K562 (cell line): ENCODE measurements around the gene ZFYVE28. TPM values are rescaled to one million over a fixed set of nuclear protein-coding genes. Genes with fewer than 3 reads are reported as not detected.

Experiments used
- HDAC1 ChIP-seq, 2 experiments: fragments of 450-650 bp; IDR thresholded peaks; 2 replicates each; pipeline ENCODE4 v1.6.1; 2016 to 2017; ENCODE audit warnings: inconsistent platforms in 1 of 2, mild to moderate bottlenecking in 1 of 2, moderate library complexity in 1 of 2
- ILF3 ChIP-seq: fragments of 450-650 bp; IDR thresholded peaks from 2 replicates; pipeline ENCODE4 v1.6.1; 2018; ENCODE audit warnings: antibody characterized with exemption, mild to moderate bottlenecking, moderate library complexity, borderline replicate concordance
- NFIC ChIP-seq: fragments of 450-650 bp; IDR thresholded peaks from 2 replicates; pipeline ENCODE4 v1.6.1; 2017; ENCODE audit warnings: mild to moderate bottlenecking, inconsistent platforms
- PCBP1 ChIP-seq: fragments of 200-400 bp; formaldehyde crosslinking; IDR thresholded peaks from 2 replicates; pipeline ENCODE4 v1.6.1; 2018; ENCODE audit warnings: mild to moderate bottlenecking, low read depth, low read length; ENCODE audit not compliant: poor library complexity, severe bottlenecking
- PHTF2 ChIP-seq: fragments of 250-450 bp; sonication (Bioruptor Pico); IDR thresholded peaks from 2 replicates; pipeline ENCODE4 v1.5.0; 2021; ENCODE audit warnings: mild to moderate bottlenecking
- POLR3A ChIP-seq: IDR thresholded peaks from 2 replicates; pipeline ENCODE4 v1.6.1; 2011; ENCODE audit warnings: borderline replicate concordance, mild to moderate bottlenecking, moderate library complexity; ENCODE audit not compliant: insufficient read length, insufficient read depth; ENCODE audit errors: extremely low read depth
- PRMT5 ChIP-seq: sonication (generic); formaldehyde crosslinking; IDR thresholded peaks from 2 replicates; pipeline ENCODE4 v1.5.0; 2020; ENCODE audit warnings: missing genetic modification reagents
- SNIP1 ChIP-seq: fragments of 450-650 bp; IDR thresholded peaks from 2 replicates; pipeline ENCODE4 v1.7.1; 2017; ENCODE audit warnings: low read depth, mild to moderate bottlenecking
- SREBF2 ChIP-seq: sonication (generic); formaldehyde crosslinking; IDR thresholded peaks from 2 replicates; pipeline ENCODE4 v1.4.0; 2020; ENCODE audit warnings: mild to moderate bottlenecking, missing genetic modification reagents
- XRCC5 ChIP-seq: fragments of 200-400 bp; formaldehyde crosslinking; IDR thresholded peaks from 2 replicates; pipeline ENCODE4 v1.6.1; 2017; ENCODE audit warnings: low read depth, mild to moderate bottlenecking, low read length
- polyA plus RNA-seq, 8 experiments: library from polyadenylated mRNA; depleted of rRNA in 4 of 8; stranded (reverse) in 5 of 8; unstranded in 3 of 8; fragments of >200 nt; fragmentation: Nextera tagmentation in 2 of 8; fragmentation: Illumina TruSeq in 1 of 8; extraction: Ambion mirVana in 2 of 8; extraction: Trizol in 1 of 8; gene quantifications; 2 replicates each; pipeline versions ENCODE4 v1.2.1 to v1.2.3, GENCODE V29; 2011 to 2014; ENCODE audit warnings: inconsistent platforms in 1 of 8, missing spikeins in 1 of 8
- total RNA-seq, 7 experiments: library from RNA; depleted of rRNA in 6 of 7; stranded (reverse); fragments of >200 nt in 6 of 7; fragmentation: Illumina TruSeq in 2 of 7; extraction: Trizol in 2 of 7; gene quantifications; 2 replicates each; pipeline versions ENCODE4 v1.2.1 to v1.2.3, GENCODE V29; 2011 to 2021; ENCODE audit warnings: low replicate concordance in 1 of 7
- TF ChIP-seq, protein P1 (sequence below): fragments of 250-450 bp; sonication (Bioruptor Pico); IDR thresholded peaks from 2 replicates; pipeline ENCODE4 v1.4.0; 2020
- TF ChIP-seq, protein P2 (sequence below), 2 experiments: IDR thresholded peaks in 1 of 2; conservative IDR thresholded peaks in 1 of 2; 2 replicates each; pipeline ENCODE4 v1.6.1; 2016; ENCODE audit warnings: low read depth in 2 of 2, mild to moderate bottlenecking in 1 of 2, missing compliant biosample characterization in 1 of 2, missing genetic modification characterization in 1 of 2, moderate library complexity in 1 of 2
- TF ChIP-seq, protein P3 (sequence below): fragments of 250-450 bp; sonication (Bioruptor Pico); IDR thresholded peaks from 2 replicates; pipeline ENCODE4 v1.4.0; 2020; ENCODE audit warnings: mild to moderate bottlenecking, moderate library complexity
- TF ChIP-seq, protein P4 (sequence below): fragments of 450-650 bp; formaldehyde crosslinking; IDR thresholded peaks from 2 replicates; pipeline ENCODE4 v1.4.0; 2020; ENCODE audit warnings: mild to moderate bottlenecking, moderate library complexity

Gene ZFYVE28
- total and polyA plus RNA-seq, 9 of the 15 experiments (the other 6 are each of a cell fraction or from before 2014, with no cell fraction given) = 1.3 to 24.8 (median 8.9) TPM

DNA sequence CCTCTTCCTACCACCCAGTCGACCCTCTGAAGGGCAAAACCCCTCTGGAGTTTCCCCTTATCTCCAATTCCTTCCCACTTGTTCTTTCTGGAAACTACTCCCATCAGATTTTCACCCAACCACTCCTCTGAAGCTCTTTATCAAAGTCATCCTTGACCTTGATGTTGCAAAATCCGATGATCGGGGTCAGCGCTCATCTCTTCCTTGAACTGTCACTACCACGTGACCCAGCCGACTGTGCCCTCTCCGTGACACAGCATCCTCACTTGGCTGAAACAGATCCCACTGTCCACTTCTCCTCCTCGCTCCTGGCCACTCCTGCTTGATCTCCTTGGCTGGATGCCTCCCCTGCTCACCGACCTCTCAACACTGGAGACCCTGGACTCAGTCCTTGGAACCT is 1.4 kb upstream of the ZFYVE28 start (continued):
- TF ChIP-seq, protein P1, sequence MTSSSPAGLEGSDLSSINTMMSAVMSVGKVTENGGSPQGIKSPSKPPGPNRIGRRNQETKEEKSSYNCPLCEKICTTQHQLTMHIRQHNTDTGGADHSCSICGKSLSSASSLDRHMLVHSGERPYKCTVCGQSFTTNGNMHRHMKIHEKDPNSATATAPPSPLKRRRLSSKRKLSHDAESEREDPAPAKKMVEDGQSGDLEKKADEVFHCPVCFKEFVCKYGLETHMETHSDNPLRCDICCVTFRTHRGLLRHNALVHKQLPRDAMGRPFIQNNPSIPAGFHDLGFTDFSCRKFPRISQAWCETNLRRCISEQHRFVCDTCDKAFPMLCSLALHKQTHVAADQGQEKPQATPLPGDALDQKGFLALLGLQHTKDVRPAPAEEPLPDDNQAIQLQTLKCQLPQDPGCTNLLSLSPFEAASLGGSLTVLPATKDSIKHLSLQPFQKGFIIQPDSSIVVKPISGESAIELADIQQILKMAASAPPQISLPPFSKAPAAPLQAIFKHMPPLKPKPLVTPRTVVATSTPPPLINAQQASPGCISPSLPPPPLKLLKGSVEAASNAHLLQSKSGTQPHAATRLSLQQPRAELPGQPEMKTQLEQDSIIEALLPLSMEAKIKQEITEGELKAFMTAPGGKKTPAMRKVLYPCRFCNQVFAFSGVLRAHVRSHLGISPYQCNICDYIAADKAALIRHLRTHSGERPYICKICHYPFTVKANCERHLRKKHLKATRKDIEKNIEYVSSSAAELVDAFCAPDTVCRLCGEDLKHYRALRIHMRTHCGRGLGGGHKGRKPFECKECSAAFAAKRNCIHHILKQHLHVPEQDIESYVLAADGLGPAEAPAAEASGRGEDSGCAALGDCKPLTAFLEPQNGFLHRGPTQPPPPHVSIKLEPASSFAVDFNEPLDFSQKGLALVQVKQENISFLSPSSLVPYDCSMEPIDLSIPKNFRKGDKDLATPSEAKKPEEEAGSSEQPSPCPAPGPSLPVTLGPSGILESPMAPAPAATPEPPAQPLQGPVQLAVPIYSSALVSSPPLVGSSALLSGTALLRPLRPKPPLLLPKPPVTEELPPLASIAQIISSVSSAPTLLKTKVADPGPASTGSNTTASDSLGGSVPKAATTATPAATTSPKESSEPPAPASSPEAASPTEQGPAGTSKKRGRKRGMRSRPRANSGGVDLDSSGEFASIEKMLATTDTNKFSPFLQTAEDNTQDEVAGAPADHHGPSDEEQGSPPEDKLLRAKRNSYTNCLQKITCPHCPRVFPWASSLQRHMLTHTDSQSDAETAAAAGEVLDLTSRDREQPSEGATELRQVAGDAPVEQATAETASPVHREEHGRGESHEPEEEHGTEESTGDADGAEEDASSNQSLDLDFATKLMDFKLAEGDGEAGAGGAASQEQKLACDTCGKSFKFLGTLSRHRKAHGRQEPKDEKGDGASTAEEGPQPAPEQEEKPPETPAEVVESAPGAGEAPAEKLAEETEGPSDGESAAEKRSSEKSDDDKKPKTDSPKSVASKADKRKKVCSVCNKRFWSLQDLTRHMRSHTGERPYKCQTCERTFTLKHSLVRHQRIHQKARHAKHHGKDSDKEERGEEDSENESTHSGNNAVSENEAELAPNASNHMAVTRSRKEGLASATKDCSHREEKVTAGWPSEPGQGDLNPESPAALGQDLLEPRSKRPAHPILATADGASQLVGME = peak; percentile 72; the same call in 1 of the 2 replicates
- no peak for TF ChIP-seq PCBP1
- TF ChIP-seq POLR3A = no peak
- no peak for TF ChIP-seq PRMT5
- TF ChIP-seq, protein P2, sequence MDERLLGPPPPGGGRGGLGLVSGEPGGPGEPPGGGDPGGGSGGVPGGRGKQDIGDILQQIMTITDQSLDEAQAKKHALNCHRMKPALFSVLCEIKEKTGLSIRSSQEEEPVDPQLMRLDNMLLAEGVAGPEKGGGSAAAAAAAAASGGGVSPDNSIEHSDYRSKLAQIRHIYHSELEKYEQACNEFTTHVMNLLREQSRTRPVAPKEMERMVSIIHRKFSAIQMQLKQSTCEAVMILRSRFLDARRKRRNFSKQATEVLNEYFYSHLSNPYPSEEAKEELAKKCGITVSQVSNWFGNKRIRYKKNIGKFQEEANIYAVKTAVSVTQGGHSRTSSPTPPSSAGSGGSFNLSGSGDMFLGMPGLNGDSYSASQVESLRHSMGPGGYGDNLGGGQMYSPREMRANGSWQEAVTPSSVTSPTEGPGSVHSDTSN (CRISPR knock-in tag; IDR thresholded peaks at IDR 0.05; ENCODE audit: low read depth) = no peak
- TF ChIP-seq, protein P2 (tag; conservative IDR thresholded peaks at IDR 0.05; ENCODE audit: low read depth) = peak; percentile 80
- TF ChIP-seq HDAC1 (IDR thresholded peaks at IDR 0.05) = 0 out of 4 replicates have a peak, but pooled peaks of 1 of the 2 experiments have one; percentile 15
- TF ChIP-seq ILF3 = no peak
- TF ChIP-seq SREBF2 (CRISPR knock-in tag) = no peak
- TF ChIP-seq SNIP1 = no peak
- no peak for TF ChIP-seq PHTF2
- TF ChIP-seq, protein P3, sequence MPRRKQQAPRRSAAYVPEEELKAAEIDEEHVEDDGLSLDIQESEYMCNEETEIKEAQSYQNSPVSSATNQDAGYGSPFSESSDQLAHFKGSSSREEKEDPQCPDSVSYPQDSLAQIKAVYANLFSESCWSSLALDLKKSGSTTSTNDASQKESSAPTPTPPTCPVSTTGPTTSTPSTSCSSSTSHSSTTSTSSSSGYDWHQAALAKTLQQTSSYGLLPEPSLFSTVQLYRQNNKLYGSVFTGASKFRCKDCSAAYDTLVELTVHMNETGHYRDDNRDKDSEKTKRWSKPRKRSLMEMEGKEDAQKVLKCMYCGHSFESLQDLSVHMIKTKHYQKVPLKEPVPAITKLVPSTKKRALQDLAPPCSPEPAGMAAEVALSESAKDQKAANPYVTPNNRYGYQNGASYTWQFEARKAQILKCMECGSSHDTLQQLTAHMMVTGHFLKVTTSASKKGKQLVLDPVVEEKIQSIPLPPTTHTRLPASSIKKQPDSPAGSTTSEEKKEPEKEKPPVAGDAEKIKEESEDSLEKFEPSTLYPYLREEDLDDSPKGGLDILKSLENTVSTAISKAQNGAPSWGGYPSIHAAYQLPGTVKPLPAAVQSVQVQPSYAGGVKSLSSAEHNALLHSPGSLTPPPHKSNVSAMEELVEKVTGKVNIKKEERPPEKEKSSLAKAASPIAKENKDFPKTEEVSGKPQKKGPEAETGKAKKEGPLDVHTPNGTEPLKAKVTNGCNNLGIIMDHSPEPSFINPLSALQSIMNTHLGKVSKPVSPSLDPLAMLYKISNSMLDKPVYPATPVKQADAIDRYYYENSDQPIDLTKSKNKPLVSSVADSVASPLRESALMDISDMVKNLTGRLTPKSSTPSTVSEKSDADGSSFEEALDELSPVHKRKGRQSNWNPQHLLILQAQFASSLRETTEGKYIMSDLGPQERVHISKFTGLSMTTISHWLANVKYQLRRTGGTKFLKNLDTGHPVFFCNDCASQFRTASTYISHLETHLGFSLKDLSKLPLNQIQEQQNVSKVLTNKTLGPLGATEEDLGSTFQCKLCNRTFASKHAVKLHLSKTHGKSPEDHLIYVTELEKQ = no peak
- TF ChIP-seq XRCC5 = no peak
- TF ChIP-seq NFIC = no peak
- TF ChIP-seq, protein P4, sequence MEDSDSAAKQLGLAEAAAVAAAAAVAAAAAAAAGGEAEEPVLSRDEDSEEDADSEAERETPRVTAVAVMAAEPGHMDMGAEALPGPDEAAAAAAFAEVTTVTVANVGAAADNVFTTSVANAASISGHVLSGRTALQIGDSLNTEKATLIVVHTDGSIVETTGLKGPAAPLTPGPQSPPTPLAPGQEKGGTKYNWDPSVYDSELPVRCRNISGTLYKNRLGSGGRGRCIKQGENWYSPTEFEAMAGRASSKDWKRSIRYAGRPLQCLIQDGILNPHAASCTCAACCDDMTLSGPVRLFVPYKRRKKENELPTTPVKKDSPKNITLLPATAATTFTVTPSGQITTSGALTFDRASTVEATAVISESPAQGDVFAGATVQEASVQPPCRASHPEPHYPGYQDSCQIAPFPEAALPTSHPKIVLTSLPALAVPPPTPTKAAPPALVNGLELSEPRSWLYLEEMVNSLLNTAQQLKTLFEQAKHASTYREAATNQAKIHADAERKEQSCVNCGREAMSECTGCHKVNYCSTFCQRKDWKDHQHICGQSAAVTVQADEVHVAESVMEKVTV (CRISPR knock-in tag) = no peak
